Measurements from ENCODE around the gene TNIK. TPM values are rescaled to one million over a fixed set of nuclear protein-coding genes. Genes with fewer than 3 reads are reported as not detected.

The TNIK gene
- total RNA-seq, 2 donors from 2014 or later: 5.6 to 47.1 TPM

DNA sequence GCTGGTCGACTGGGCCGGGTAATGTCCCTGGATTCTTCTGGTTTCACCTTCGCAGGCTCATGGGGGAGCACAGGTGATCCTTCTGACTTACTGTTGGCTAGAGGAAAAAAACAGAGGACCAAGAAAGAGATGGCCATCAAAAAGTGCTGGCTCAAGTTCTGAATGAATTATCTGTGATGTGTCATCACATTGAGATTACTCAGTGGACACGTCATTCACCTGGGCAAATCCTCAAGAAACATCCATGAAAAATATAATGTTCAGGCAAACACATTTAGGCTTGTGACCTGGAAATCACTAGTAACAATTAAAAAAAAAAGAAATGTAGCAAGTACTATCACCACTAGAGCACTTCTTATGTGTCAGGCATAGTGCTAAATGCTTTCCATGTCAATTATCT lies 352.1 kb downstream of the TNIK start:
- 66% methylated on average over 4 of the region's 4 CpGs for WGBS
- Histone ChIP-seq H3K4me1 (replicated peaks) (no peaks in the 10 kb centered on the region), H3K4me3 (no peak overlapping the region), H3K27ac (no peak overlapping the region), H3K36me3 (no peaks in the 10 kb centered on the region), H3K27me3 (replicated peaks; ENCODE audit: insufficient read depth) (no peaks in the 10 kb centered on the region), H3K9me3 (no peaks in the 10 kb centered on the region)
- DNase-seq (ENCODE audit: low spot score): no peak
- TF ChIP-seq POLR2A (IDR thresholded peaks at IDR 0.05): no peak
- TF ChIP-seq CTCF (IDR thresholded peaks at IDR 0.05): no peak
- TF ChIP-seq POLR2AphosphoS5 (IDR thresholded peaks at IDR 0.05): no peak
- intact Hi-C loops (cut with DNase I): no loop called here

DNA sequence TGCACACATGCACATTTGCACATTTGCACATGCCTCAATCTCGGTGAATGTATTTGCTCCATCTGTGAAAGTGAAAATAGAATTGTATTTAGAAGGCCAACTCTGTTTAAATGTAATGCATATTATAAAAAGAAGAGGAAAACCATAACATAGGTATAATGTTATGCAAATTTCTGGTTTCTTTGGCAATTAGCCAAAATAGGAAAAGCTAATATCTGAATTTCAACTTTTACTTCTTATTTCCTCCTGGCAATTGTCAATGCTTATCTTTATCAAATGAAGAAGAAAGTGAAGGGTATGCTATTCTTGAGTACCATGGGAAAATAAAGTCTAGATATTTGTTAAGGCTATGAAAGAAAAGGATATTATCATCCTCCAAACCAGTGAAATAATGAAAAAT lies 357.0 kb downstream of the TNIK start:
- H3K4me3 ChIP-seq: no peak overlapping the region
- no peak for TF ChIP-seq POLR2AphosphoS5 (IDR thresholded peaks at IDR 0.05)
- TF ChIP-seq POLR2A (IDR thresholded peaks at IDR 0.05): no peak
- no peak for TF ChIP-seq CTCF (IDR thresholded peaks at IDR 0.05)
- no peaks in the 10 kb centered on the region for H3K9me3 ChIP-seq
- H3K36me3 ChIP-seq: no peaks in the 10 kb centered on the region
- no peak for DNase-seq (ENCODE audit: low spot score)
- H3K4me1 ChIP-seq (replicated peaks): no peaks in the 10 kb centered on the region
- no peak overlapping the region for H3K27ac ChIP-seq
- WGBS: 95% methylated on average over 1 of the region's 1 CpG
- H3K27me3 ChIP-seq (replicated peaks; ENCODE audit: insufficient read depth): no peaks in the 10 kb centered on the region
- intact Hi-C loops (cut with DNase I): no loop called here

DNA sequence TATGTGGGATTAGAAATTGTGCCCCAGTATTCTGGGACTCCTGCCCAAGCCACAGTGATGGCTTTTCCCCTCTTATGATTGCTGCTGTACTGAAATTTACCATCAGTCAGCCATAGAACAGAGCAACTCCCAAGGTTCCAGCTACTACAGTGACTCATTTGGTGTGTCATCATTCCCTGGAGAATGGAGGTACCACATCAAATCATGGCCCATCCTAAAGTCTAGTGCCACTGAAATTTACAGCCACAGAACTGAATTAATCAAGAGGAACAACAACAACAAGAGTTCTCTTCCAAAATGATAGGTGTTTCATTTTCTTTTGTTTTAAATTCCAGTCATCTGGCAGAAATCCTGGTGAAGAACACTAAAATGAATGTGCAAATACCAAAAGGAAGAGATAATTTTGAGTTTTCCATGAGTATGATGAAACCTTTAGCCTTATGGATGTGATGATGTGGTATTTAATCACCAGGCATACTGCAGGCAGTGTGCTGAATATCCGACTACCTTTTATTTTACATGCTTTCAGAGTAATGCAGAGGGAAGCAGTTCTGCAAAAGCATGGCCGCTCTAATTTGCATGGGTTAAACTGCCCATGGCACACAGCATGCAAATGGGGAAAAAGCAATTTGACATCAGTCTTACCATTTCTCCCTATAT lies 358.1 kb downstream of the TNIK start:
- DNase-seq (ENCODE audit: low spot score): no peak
- intact Hi-C loops (cut with DNase I): no loop called here
- no peak for TF ChIP-seq CTCF (IDR thresholded peaks at IDR 0.05)
- no peak for TF ChIP-seq POLR2A (IDR thresholded peaks at IDR 0.05)
- TF ChIP-seq POLR2AphosphoS5 (IDR thresholded peaks at IDR 0.05): no peak
- H3K27me3 ChIP-seq (replicated peaks; ENCODE audit: insufficient read depth): no peaks in the 10 kb centered on the region
- H3K36me3 ChIP-seq: no peaks in the 10 kb centered on the region
- H3K9me3 ChIP-seq: no peaks in the 10 kb centered on the region
- H3K27ac ChIP-seq: no peak overlapping the region
- WGBS: 95% methylated on average over 2 of the region's 2 CpGs
- no peaks in the 10 kb centered on the region for H3K4me1 ChIP-seq (replicated peaks)
- H3K4me3 ChIP-seq: no peak overlapping the region

GRCh38 chr3:171099911-171100310 lies 360.3 kb downstream of the TNIK start:
- WGBS: 81% methylated on average over 1 of the region's 1 CpG
- Histone ChIP-seq H3K27ac (no peak overlapping the region), H3K36me3 (no peaks in the 10 kb centered on the region), H3K4me3 (no peak overlapping the region), H3K4me1 (replicated peaks) (no peaks in the 10 kb centered on the region), H3K27me3 (replicated peaks; ENCODE audit: insufficient read depth) (no peaks in the 10 kb centered on the region), H3K9me3 (no peaks in the 10 kb centered on the region)
- TF ChIP-seq POLR2AphosphoS5 (IDR thresholded peaks at IDR 0.05) (no peak), POLR2A (IDR thresholded peaks at IDR 0.05) (no peak), CTCF (IDR thresholded peaks at IDR 0.05) (no peak)
- no peak for DNase-seq (ENCODE audit: low spot score)
- intact Hi-C loops (cut with DNase I): no loop called here

- H3K9me3 ChIP-seq: no peaks in the 10 kb centered on the region
- no peak overlapping the region for H3K4me3 ChIP-seq
- no peaks in the 10 kb centered on the region for H3K36me3 ChIP-seq
- no peaks in the 10 kb centered on the region for H3K4me1 ChIP-seq (replicated peaks)
- DNase-seq (ENCODE audit: low spot score): no peak
- WGBS: 100% methylated on average over 1 of the region's 1 CpG
- TF ChIP-seq CTCF (IDR thresholded peaks at IDR 0.05): no peak
- TF ChIP-seq POLR2A (IDR thresholded peaks at IDR 0.05): no peak
- no peak for TF ChIP-seq POLR2AphosphoS5 (IDR thresholded peaks at IDR 0.05)
- H3K27ac ChIP-seq: no peak overlapping the region
- H3K27me3 ChIP-seq (replicated peaks; ENCODE audit: insufficient read depth): no peaks in the 10 kb centered on the region
- intact Hi-C loops (cut with DNase I): no loop called here
Observed at GRCh38 chr3:171095063-171095462, 365.1 kb downstream of the TNIK start.

Data from prostate gland (tissue), 2 donors.